Mammary epithelial cell (primary cell): ENCODE measurements around the gene SDF2L1.

ENCODE experiments used
- CTCF ChIP-seq, 2 donors: IDR thresholded peaks in 1 of 2; conservative IDR thresholded peaks in 1 of 2; 2 replicates each; pipeline ENCODE4 v1.5.1; 2011 to 2012; ENCODE audit warnings: inconsistent platforms in 2 of 2, low read length in 2 of 2, mild to moderate bottlenecking in 2 of 2, control low read depth in 1 of 2, low read depth in 1 of 2; ENCODE audit not compliant: insufficient read depth in 1 of 2; ENCODE audit errors: extremely low read depth in 1 of 2
- EZH2 ChIP-seq: IDR thresholded peaks from 2 replicates; pipeline ENCODE4 v1.6.1; 2012; ENCODE audit warnings: low read length, inconsistent platforms, borderline replicate concordance

DNA sequence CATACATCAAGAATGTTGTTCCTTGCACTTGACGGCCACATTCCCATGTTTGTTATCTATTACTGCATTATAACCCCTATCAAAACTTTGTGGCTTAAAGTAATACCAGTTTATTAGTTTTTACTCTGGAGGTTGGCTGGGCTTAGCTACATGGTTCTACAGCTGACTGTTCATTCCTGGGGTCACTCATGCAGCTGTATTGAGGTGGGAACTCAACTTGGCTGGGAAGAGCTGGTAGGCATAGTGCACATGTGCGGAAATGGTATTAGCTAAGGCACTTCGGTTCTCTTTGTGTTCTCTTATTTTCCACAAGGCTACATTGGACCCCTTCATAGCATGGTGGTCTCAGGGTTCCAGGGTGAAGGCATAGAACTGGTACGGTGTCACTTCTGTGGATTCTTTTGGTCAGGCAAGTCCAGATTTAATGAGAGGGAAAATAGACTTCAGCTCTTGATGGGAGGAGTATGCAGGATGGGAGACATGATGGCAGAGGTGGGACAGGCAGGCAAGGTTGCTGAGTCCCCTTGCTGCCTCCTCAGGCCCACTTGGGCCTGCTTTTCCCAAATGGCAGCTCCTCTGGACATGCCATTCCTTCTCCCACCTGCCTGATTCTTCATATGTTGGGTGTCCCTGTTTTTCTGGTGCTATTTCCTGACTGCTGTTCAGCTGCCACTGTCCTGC lies 28.4 kb upstream of the SDF2L1 start:
- TF ChIP-seq CTCF (conservative IDR thresholded peaks at IDR 0.05 in 1 of 2, IDR thresholded peaks at IDR 0.05 in 1 of 2; ENCODE audit: extremely low read depth in 1 of 2, insufficient read depth in 1 of 2, low read depth in 1 of 2, low read length in 2 of 2) (no peak), EZH2 (no peak)
